HEK293 (cell line): Measurements from ENCODE around the gene CLASRP.

Experiments used
- BCL11A ChIP-seq: fragments of 450-650 bp; formaldehyde crosslinking; IDR thresholded peaks from 2 replicates; pipeline ENCODE4 v1.5.1; 2016; ENCODE audit warnings: low read depth, missing biosample characterization, missing genetic modification characterization
- BCL11B ChIP-seq: fragments of 450-650 bp; formaldehyde crosslinking; IDR thresholded peaks from 2 replicates; pipeline ENCODE4 v1.5.1; 2016; ENCODE audit warnings: low read depth, missing biosample characterization, missing genetic modification characterization
- GLI2 ChIP-seq: fragments of 450-650 bp; formaldehyde crosslinking; IDR thresholded peaks from 2 replicates; pipeline ENCODE4; 2017; ENCODE audit warnings: missing biosample characterization, missing genetic modification characterization, low read depth, borderline replicate concordance
- KLF16 ChIP-seq: fragments of 450-650 bp; formaldehyde crosslinking; IDR thresholded peaks from 2 replicates; pipeline ENCODE4 v1.5.1; 2017; ENCODE audit warnings: missing biosample characterization, missing genetic modification characterization
- KLF8 ChIP-seq: fragments of 450-650 bp; formaldehyde crosslinking; IDR thresholded peaks from 2 replicates; pipeline ENCODE4 v1.5.1; 2016; ENCODE audit warnings: missing biosample characterization, missing genetic modification characterization
- PRDM4 ChIP-seq: fragments of 450-650 bp; formaldehyde crosslinking; IDR thresholded peaks from 2 replicates; pipeline ENCODE4 v1.5.1; 2017; ENCODE audit warnings: missing biosample characterization, missing genetic modification characterization
- SCRT2 ChIP-seq: fragments of 450-650 bp; formaldehyde crosslinking; IDR thresholded peaks from 2 replicates; pipeline ENCODE4 v1.5.1; 2016; ENCODE audit warnings: missing biosample characterization, missing genetic modification characterization
- ZBTB49 ChIP-seq: fragments of 450-650 bp; formaldehyde crosslinking; IDR thresholded peaks from 2 replicates; pipeline ENCODE4 v1.5.1; 2016; ENCODE audit warnings: missing biosample characterization, missing genetic modification characterization, low read depth
- ZEB2 ChIP-seq: fragments of 450-650 bp; formaldehyde crosslinking; IDR thresholded peaks from 2 replicates; pipeline ENCODE4 v1.5.1; 2016; ENCODE audit warnings: missing biosample characterization, missing genetic modification characterization
- ZFP37 ChIP-seq: fragments of 450-650 bp; formaldehyde crosslinking; IDR thresholded peaks from 2 replicates; pipeline ENCODE4 v1.5.1; 2016; ENCODE audit warnings: missing biosample characterization, missing genetic modification characterization
- ZNF133 ChIP-seq: fragments of 450-650 bp; formaldehyde crosslinking; IDR thresholded peaks from 2 replicates; pipeline ENCODE4 v1.5.1; 2016; ENCODE audit warnings: missing biosample characterization, missing genetic modification characterization
- ZNF138 ChIP-seq: fragments of 450-650 bp; formaldehyde crosslinking; IDR thresholded peaks from 2 replicates; pipeline ENCODE4 v1.5.1; 2016; ENCODE audit warnings: missing biosample characterization, missing genetic modification characterization, borderline replicate concordance
- ZNF223 ChIP-seq: fragments of 450-650 bp; formaldehyde crosslinking; IDR thresholded peaks from 2 replicates; pipeline ENCODE4 v1.5.1; 2016; ENCODE audit warnings: missing biosample characterization, missing genetic modification characterization
- ZNF239 ChIP-seq: fragments of 450-650 bp; formaldehyde crosslinking; IDR thresholded peaks from 2 replicates; pipeline ENCODE4 v1.5.1; 2016; ENCODE audit warnings: missing biosample characterization, missing genetic modification characterization
- ZNF24 ChIP-seq: fragments of 450-650 bp; formaldehyde crosslinking; IDR thresholded peaks from 2 replicates; pipeline ENCODE4 v1.5.1; 2016; ENCODE audit warnings: missing biosample characterization, missing genetic modification characterization
- ZNF292 ChIP-seq: fragments of 450-650 bp; formaldehyde crosslinking; IDR thresholded peaks from 2 replicates; pipeline ENCODE4 v1.5.1; 2016; ENCODE audit warnings: low read depth, missing biosample characterization, missing genetic modification characterization, borderline replicate concordance
- ZNF324 ChIP-seq: fragments of 450-650 bp; formaldehyde crosslinking; IDR thresholded peaks from 2 replicates; pipeline ENCODE4 v1.5.1; 2016; ENCODE audit warnings: missing biosample characterization, missing genetic modification characterization
- ZNF341 ChIP-seq: fragments of 450-650 bp; formaldehyde crosslinking; IDR thresholded peaks from 2 replicates; pipeline ENCODE4; 2016; ENCODE audit warnings: low read depth, missing biosample characterization, missing genetic modification characterization
- ZNF354C ChIP-seq: fragments of 450-650 bp; formaldehyde crosslinking; IDR thresholded peaks from 2 replicates; pipeline ENCODE4 v1.5.1; 2016; ENCODE audit warnings: missing biosample characterization, missing genetic modification characterization, low read depth, borderline replicate concordance
- ZNF423 ChIP-seq: fragments of 450-650 bp; formaldehyde crosslinking; IDR thresholded peaks from 2 replicates; pipeline ENCODE4 v1.5.1; 2016; ENCODE audit warnings: missing biosample characterization, missing genetic modification characterization
- ZNF449 ChIP-seq: fragments of 450-650 bp; formaldehyde crosslinking; IDR thresholded peaks from 2 replicates; pipeline ENCODE4 v1.5.1; 2017; ENCODE audit warnings: missing biosample characterization, mild to moderate bottlenecking, missing genetic modification characterization, moderate library complexity
- ZNF549 ChIP-seq: fragments of 450-650 bp; IDR thresholded peaks from 2 replicates; pipeline ENCODE4 v1.5.1; 2018; ENCODE audit warnings: missing biosample characterization, missing genetic modification characterization, mild to moderate bottlenecking, inconsistent platforms, moderate library complexity
- ZNF580 ChIP-seq: fragments of 450-650 bp; formaldehyde crosslinking; IDR thresholded peaks from 2 replicates; pipeline ENCODE4 v1.5.1; 2016; ENCODE audit warnings: missing biosample characterization, missing genetic modification characterization
- ZNF626 ChIP-seq: fragments of 450-650 bp; sonication (Bioruptor Pico); formaldehyde crosslinking; IDR thresholded peaks from 2 replicates; pipeline ENCODE4 v1.5.1; 2018; ENCODE audit warnings: missing biosample characterization, missing genetic modification characterization, inconsistent platforms
- ZNF639 ChIP-seq: fragments of 450-650 bp; formaldehyde crosslinking; IDR thresholded peaks from 2 replicates; pipeline ENCODE4 v1.5.1; 2016; ENCODE audit warnings: missing biosample characterization, missing genetic modification characterization
- ZNF658 ChIP-seq: fragments of 450-650 bp; formaldehyde crosslinking; IDR thresholded peaks from 2 replicates; pipeline ENCODE4; 2016; ENCODE audit warnings: missing biosample characterization, missing genetic modification characterization
- ZNF660 ChIP-seq: fragments of 450-650 bp; IDR thresholded peaks from 2 replicates; pipeline ENCODE4 v1.5.1; 2018; ENCODE audit warnings: missing biosample characterization, mild to moderate bottlenecking, missing genetic modification characterization
- ZNF837 ChIP-seq: fragments of 450-650 bp; formaldehyde crosslinking; IDR thresholded peaks from 2 replicates; pipeline ENCODE4 v1.5.1; 2016; ENCODE audit warnings: missing biosample characterization, missing genetic modification characterization
- ZSCAN18 ChIP-seq: fragments of 450-650 bp; formaldehyde crosslinking; IDR thresholded peaks from 2 replicates; pipeline ENCODE4 v1.5.1; 2016; ENCODE audit warnings: missing biosample characterization, missing genetic modification characterization
- ZSCAN23 ChIP-seq: fragments of 450-650 bp; formaldehyde crosslinking; IDR thresholded peaks from 2 replicates; pipeline ENCODE4 v1.5.1; 2016; ENCODE audit warnings: missing biosample characterization, missing genetic modification characterization
- ZXDB ChIP-seq: fragments of 450-650 bp; formaldehyde crosslinking; IDR thresholded peaks from 2 replicates; pipeline ENCODE4 v1.5.1; 2016; ENCODE audit warnings: missing biosample characterization, missing genetic modification characterization

Gene CLASRP

GRCh38 chr19:45076029-45076850 lies 37.4 kb downstream of the CLASRP start, which contains the start of gene ZNF296 (continued):
- TF ChIP-seq ZBTB49 (no peak), ZNF626 (tag by site-specific recombination) (no peak), ZNF658 (tag by site-specific recombination) (no peak), ZSCAN18 (no peak), ZNF449 (tag by site-specific recombination) (peak; percentile 71), ZNF354C (tag by site-specific recombination) (no peak), KLF16 (tag by site-specific recombination) (no peak; the same call in 1 of the 2 replicates), SCRT2 (no peak), ZNF324 (tag by site-specific recombination) (no peak), ZSCAN23 (tag by site-specific recombination) (no peak), ZNF660 (tag by site-specific recombination) (peak; percentile 82), BCL11B (tag by site-specific recombination) (peak; percentile 40; the same call in 1 of the 2 replicates), ZNF223 (tag by site-specific recombination) (no peak), ZNF292 (tag by site-specific recombination) (no peak), BCL11A (tag by site-specific recombination) (no peak; the same call in 1 of the 2 replicates), ZNF549 (no peak), ZFP37 (tag by site-specific recombination) (no peak), ZNF837 (tag by site-specific recombination) (no peak), ZNF239 (tag by site-specific recombination) (no peak), ZNF133 (no peak), GLI2 (tag by site-specific recombination) (no peak), PRDM4 (peak; percentile 85), ZXDB (tag by site-specific recombination) (0 out of 2 replicates have a peak, but pooled peaks have one; percentile 51), ZNF24 (tag by site-specific recombination) (no peak), ZEB2 (tag by site-specific recombination) (peak; percentile 62), ZNF639 (tag by site-specific recombination) (no peak), ZNF580 (tag by site-specific recombination) (no peak), KLF8 (peak; percentile 90; the same call in 1 of the 2 replicates), ZNF423 (tag by site-specific recombination) (no peak), ZNF138 (tag by site-specific recombination) (no peak), ZNF341 (tag by site-specific recombination) (no peak)
